ENCODE results near the gene FCHO1.

Gene FCHO1

DNA sequence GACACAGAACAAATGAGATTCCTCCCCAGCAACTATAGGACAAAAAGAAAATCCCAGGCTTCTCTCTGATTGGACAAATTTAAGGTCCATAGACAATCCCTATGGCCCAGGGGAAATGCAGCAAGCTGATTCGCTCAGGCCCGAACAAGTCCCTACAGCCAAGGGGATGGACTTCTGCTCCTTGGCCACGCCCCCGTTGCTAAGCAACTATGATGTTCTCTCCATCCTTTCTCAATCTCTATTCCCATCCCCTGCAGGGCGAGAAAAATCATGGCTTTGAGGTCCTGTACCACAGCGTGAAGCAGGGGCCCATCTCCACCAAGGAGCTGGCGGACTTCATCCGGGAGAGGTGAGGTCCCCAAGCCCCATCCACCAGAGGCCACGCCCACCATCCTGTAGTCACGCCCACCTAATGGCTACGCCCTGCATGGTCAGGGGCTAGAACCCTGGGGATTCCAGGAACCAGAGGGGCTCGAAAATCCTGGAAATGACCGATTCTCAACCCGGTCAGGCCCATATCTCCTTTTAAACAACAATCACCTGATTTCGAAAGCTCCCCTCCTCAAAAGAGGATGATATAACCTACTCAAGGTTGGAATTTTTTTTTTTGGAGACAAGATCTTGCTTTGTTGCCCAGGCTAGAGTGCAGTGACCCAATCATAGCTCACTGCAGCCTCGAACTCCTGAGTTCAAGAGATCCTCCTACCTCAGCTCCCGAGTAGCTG, 11.4 kb downstream of the FCHO1 start:
- TF ChIP-seq GATA2 (IDR thresholded peaks at IDR 0.05; ENCODE audit: low read depth, low read length) (no peak), GATA3 (IDR thresholded peaks at IDR 0.05; ENCODE audit: low read depth, low read length) (no peak)

DNA sequence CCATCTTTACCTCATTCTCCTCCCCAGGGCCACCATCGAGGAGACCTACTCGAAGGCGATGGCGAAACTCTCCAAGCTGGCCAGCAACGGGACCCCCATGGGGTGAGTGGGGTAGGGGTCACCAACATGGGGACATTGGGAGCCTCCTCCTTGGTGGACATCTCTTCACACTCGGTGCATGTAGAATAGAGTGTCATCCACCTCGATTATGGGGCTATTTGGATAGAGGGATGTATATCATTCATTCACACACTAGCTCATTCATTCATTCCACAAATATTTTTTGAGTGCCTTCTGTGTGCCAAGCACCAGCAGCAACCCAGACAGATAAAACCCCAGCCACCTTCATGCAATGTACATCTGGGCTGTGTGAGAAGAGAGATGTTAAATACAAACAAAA, 13.1 kb downstream of the FCHO1 start:
- TF ChIP-seq GATA2 (IDR thresholded peaks at IDR 0.05; ENCODE audit: low read depth, low read length): no peak
- no peak for TF ChIP-seq GATA3 (IDR thresholded peaks at IDR 0.05; ENCODE audit: low read depth, low read length)

DNA sequence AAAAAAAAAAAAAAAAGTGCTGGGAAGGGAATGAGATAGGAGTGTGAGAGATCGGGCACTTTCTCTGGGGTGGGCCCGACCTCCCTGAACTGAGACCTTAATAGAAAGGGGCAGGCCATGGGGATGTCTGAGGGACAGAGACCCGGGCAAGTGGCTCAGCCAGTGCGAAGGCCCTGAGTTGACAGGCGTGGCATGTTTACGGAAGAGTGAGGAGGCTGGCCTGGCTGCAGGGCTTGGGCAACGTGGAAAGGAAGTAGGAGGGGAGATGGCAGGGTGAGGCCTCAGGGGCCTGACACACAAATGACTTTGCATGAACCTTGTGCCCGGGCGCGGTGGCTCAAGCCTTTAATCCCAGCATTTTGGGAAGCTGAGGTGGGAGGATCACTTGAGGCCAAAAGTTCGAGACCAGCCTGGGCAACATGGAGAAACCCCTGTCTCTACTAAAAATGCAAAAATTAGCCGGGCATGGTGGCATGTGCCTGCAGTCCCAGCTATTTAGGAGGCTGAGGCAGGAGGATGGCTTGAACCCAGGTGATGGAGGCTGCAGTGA, 13.9 kb downstream of the FCHO1 start:
- TF ChIP-seq GATA2 (IDR thresholded peaks at IDR 0.05; ENCODE audit: low read depth, low read length): no peak
- TF ChIP-seq GATA3 (IDR thresholded peaks at IDR 0.05; ENCODE audit: low read depth, low read length): no peak

DNA sequence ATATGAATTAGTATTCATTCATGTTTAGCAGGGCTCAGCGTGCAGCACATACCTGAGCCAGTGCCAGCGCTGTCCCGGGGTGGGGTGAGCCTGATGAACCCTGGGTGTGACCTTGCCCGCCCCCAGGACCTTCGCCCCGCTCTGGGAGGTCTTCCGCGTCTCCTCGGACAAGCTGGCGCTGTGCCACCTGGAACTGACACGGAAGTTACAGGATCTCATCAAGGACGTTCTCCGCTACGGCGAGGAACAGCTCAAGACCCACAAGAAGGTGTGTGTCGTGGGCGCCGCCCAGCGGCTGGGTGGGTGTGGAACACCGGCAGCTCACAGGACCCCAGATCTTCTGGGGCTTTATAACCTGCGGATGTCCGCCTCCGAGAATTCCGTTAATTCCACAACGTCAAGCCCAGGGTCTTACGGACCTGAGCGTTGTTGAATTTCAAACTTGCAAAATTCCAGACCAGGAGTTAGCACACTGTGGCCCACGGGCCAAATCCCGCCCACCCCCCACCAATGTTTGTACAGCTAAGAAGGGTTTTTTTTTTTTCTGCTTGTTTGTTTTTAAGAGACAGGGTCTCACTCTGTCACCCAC, 15.4 kb downstream of the FCHO1 start:
- TF ChIP-seq GATA3 (IDR thresholded peaks at IDR 0.05; ENCODE audit: low read depth, low read length) (no peak), GATA2 (IDR thresholded peaks at IDR 0.05; ENCODE audit: low read depth, low read length) (no peak)

DNA sequence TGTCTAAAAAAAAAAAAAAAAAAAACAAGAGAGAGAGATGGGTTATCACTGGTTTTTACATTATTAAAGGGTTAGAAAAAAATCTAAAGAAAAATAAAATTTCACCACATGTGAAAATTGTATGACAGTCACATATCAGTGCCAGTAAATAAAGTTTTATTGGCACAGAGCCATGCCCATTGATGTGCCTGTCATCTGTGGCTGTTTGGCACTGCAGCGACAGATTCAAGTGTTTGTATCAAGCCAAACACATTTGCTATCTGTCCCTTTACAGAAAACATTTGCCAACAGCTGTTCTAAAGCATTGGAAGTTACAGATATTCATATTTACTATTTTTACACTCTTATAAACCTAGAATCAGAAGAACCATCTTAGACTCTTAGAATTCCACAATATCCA, 16.3 kb downstream of the FCHO1 start:
- no peak for TF ChIP-seq GATA3 (IDR thresholded peaks at IDR 0.05; ENCODE audit: low read depth, low read length)
- TF ChIP-seq GATA2 (IDR thresholded peaks at IDR 0.05; ENCODE audit: low read depth, low read length): no peak

DNA sequence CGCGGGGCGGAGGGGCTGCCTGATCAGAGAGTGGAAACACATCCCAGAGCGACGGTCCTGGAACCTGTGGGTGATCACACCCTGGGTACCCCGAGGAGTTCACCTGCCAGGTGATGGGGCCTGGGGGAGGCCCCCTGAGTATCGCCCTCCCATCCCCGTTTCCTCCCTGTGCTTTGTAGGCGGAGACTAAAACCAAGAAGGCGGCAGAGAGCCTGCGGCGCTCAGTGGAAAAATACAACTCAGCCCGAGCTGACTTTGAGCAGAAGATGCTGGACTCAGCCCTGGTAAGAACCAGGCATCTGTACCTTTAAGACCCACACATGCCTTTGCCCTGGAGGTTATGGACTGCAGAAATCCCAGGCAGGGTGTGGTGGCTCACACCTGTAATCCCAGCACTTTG, 19.3 kb downstream of the FCHO1 start:
- TF ChIP-seq GATA2 (IDR thresholded peaks at IDR 0.05; ENCODE audit: low read depth, low read length): no peak
- no peak for TF ChIP-seq GATA3 (IDR thresholded peaks at IDR 0.05; ENCODE audit: low read depth, low read length)

DNA sequence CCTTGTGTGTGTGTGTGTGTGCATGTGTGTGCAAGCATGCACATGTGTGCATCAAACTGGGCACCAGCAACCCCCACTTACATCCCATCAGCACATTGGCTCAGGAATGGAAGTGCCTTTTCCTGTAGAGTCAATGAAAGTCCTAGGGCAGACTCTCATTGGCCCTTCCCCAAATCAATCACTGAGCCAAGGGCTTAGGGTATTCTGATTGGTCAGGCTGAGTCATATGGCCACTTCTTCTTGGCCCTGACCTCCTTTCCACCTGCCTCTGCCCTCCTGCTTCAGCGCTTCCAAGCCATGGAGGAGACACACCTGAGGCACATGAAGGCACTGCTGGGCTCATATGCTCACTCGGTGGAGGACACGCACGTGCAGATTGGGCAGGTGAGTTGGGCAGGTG, 20.9 kb downstream of the FCHO1 start:
- TF ChIP-seq GATA2 (IDR thresholded peaks at IDR 0.05; ENCODE audit: low read depth, low read length): no peak

DNA sequence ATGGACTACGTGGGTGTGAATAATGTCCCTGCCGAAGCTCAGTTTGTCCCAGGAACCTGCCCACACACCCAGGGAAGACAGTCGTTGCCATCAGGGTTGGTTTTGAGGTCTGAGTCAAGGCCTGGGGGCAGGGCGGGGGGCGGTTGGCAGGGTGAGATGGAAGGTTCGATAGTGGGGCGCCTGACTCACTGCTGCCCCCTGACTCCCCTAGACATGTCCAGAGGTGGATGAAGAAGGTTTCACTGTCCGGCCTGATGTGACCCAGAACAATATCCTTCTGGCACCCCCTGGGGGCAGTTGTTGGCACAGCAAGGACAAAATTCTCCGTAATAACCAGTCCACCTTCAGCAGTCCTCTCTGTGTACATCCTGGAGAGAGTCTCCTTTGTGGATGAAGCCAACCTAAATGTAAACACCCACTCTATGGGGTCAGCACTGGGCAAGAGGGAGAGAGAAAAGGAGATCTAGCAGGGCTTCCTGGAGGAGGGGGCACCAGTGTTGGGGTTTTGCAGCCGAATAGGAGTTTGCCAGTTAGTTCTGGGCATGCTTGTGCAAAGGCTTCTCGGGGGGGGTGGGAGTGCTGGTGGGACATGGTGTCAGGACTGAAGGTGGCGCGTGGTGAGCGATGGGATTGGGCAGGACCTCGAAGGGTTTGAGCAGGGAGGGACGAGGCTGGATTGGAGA, 24.1 kb downstream of the FCHO1 start:
- no peak for TF ChIP-seq GATA3 (IDR thresholded peaks at IDR 0.05; ENCODE audit: low read depth, low read length)
- no peak for TF ChIP-seq GATA2 (IDR thresholded peaks at IDR 0.05; ENCODE audit: low read depth, low read length)

DNA sequence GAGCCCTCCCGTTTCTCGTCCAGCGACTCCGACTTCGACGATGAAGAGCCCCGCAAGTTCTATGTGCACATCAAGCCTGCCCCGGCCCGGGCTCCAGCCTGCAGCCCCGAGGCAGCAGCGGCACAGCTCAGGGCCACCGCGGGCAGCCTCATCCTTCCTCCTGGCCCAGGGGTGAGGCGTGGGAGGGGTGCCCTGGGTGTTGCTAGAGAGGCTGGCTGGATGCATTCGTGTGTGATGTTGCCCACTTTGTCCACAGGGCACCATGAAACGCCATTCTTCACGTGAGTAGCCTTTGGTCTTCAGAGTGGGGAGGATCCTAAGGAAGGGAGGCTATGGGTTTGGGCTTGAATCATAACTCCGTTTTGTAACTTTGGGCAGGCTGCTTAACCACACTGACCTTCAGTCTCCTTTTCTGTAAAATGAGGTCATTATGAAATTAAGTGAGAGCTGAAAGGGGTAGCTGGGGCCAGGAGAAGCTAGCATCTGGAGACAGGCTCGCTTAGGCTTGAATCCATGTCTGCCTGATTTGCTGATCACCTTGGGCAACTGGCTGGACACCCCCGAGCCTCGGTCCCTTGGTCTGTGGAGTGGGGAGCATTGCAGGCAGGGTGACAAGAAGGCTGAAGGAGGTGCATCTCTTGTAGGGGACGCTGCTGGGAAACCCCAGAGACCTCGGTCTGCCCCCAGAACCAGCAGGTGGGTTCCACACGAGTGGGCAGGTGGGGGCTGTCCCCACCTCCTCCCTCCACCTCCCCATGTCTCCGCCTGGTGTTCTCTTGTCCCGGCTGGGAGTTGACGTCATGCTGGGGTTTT, 24.9 kb downstream of the FCHO1 start:
- TF ChIP-seq GATA3 (IDR thresholded peaks at IDR 0.05; ENCODE audit: low read depth, low read length) (no peak), GATA2 (IDR thresholded peaks at IDR 0.05; ENCODE audit: low read depth, low read length) (no peak)

DNA sequence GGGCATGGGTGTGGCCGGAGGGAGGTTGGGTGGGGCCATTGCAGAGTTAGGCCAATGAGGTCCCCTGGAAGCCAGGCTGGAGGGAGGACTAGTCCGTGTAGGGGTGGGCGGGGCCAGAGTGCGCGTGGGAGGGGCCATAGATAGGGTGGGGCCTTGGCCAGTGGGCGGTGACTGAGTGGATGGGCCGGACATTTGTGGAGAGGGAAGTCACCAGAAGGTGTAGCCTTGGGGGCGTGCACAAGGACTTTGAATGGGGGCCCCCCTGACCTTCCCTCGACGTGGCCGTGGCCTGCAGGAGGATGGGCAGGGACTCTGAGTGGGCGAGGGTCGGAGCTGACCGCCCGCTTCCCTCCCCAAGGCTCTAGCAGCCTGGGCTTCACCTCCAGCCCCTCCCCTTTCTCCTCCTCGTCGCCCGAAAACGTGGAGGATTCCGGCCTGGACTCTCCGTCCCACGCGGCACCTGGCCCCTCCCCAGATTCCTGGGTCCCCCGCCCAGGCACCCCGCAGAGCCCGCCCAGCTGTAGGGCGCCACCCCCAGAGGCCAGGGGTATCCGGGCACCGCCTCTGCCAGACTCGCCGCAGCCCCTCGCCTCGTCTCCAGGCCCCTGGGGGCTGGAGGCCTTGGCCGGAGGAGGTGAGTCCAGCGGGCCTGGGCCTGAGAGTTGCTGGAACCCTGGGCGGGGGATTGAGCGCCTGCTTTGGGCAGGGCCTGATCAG, 27.1 kb downstream of the FCHO1 start:
- TF ChIP-seq GATA3 (IDR thresholded peaks at IDR 0.05; ENCODE audit: low read depth, low read length): no peak
- TF ChIP-seq GATA2 (IDR thresholded peaks at IDR 0.05; ENCODE audit: low read depth, low read length): no peak

DNA sequence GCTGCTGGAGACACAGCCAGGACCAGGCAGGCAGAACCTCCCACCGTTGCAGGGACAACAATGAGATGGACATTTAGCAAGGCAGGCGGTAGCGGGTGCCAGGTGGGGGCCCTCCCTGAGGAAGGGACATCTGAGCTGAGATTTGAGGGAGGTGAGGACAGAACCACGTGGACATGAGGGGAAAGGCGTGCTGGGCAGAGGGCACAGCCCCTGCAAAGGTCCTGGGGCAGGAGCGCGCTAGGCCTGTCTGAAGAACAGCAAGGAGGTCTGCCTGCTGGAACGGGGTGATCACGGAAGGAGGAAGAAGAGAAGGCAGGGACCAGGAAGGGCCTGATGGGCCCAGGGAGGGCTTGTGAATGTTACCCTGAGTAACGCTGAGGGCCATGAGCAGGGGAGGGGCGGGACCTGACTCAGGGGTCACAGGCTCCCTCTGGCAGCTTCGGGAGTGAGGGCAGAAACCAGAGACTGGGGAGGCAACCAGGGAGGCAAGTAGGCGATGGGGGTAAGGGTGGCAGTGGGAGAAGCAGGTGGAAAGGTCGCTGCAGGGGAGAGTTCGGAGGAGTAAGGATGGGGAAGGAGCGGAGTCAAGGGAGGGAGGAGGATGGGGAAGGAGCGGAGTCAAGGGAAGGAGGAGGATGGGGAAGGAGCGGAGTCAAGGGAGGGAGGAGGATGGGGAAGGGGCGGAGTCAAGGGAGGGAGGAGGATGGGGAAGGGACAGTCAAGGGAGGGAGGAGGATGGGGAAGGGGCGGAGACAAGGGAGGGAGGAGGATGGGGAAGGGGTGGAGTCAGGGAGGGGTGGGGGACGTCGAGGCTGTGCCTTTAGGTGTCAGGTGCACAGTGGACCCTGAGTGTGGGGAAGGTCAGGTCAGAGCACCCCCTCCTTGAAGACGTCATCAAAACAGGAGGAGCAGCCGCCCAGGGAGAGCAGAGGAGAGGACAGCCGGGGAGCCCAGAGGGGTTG, 28.0 kb downstream of the FCHO1 start:
- no peak for TF ChIP-seq GATA2 (IDR thresholded peaks at IDR 0.05; ENCODE audit: low read depth, low read length)
- no peak for TF ChIP-seq GATA3 (IDR thresholded peaks at IDR 0.05; ENCODE audit: low read depth, low read length)

DNA sequence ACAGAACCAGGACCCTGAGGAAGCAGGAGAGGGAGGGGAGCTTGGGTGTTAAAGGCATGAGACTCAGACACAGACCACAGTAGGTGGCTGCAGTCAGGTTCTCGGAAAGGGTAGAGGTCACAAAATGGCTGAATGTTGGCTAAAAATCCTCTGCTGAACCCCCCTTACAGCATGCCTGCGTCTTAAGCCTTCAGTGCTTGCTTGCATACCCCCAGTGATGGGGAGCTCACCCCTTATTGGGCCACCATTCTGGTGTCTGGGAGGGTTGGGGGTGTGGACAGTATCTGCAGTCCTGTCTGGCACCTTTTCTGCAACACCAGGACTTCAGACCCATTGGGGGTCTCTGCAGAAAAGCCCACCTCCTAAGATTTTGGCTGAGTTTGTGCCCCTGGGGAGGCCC, 29.5 kb downstream of the FCHO1 start:
- no peak for TF ChIP-seq GATA2 (IDR thresholded peaks at IDR 0.05; ENCODE audit: low read depth, low read length)

Data from SH-SY5Y (cell line).